Smooth muscle cell of the umbilical artery (primary cell): ENCODE results near the gene C6orf89. TPM values are rescaled to one million over a fixed set of nuclear protein-coding genes. Genes with fewer than 3 reads are reported as not detected.

ENCODE experiments used
- total RNA-seq: library from RNA; depleted of rRNA; stranded (reverse); fragments of >200 nt; gene quantifications from 2 replicates; pipeline ENCODE4 v1.2.3, GENCODE V29; 2014

Gene C6orf89
- total RNA-seq: 55.0 and 63.8 TPM in 2 replicates

DNA sequence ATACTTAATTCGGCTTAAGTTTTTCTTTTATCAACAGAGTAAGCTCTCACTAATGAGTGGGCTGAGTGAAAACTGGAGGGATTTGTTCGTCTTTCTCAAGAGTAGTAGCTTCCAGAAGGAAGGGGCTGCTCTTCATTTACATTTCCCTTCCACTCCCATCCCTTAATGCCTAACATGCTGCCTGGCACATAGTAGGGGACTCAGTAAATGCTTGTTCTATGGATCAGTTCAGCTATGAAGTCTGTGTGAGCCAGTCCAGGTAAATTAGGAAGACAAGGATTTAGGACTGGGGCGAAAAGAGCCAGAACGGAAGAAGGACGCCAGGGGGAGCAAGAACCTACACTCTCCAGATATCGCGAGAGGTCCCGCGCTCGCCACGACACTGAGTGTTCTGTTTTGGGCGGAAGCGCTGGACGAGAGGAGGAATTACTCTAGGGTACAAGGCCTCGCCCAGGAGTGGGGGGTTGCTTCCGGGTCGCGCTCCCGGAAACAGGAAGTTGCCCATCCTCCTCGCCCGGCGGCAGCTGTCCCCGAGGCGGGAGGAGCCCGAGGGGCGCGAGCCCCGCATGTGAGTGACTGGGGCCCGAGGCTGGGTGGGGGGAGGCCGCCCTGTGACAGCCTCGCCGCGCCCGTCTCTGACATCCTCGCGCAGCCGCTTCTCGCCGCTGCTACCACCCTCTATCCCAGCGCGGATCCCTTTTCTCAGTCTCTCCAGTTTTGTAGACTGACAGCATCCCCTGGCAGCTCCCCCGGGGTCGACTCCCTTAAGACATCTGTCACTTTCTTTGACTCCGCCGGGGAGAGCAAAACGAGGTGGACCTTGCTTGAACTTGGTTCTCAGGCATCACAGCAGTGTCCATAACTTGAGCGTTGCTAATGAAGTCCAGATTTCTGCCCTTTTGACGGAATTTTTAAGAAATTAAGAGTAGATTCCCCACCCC is at the start of gene C6orf89:
Gene C6orf89, plus strand, starts transcription at position 492 of the 941 bp plus-strand sequence. CDS start 13,493 bp downstream, outside the sequence.

DNA sequence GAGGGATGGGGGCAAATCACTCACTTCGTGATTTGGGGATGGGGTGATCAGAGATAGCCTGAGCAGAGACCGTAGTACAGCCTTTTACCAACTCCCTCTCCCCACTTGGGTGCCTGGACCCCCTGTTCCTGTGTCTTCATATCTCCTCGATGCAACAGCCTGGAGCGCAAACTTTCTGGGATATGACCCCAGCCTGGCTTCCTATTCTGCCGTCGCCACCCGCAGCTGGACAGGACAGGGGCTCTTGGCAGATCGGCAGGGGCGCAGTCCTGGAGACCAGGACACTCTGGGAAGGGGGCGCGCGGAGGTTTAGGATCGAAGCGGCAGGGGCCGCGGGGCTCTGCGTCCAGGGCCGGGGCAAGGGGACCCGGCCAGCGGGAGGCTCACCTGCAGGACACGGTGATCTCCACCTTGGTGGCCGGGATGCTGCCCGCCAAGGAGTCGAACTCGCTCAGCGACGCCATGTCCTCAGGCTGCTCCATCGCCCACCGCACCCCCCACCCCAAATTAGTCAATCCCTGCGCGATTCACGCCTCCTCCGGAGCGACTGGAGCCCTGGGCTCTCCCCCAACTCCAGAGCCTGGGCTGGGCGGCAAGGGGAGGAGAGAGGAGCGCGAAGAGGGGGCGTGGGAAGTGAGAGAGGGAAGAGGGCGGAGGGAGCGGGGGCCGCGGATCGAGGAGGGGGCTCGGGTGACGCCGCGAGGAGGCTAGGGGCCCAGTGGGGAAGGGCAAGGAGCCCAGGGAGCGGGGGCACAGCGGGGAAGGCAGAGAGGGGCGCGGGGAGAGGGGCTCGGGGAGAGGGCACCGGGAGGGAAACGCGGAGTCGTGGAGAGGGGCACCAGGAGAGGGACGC is 46.6 kb upstream of the C6orf89 start, which contains the start of gene CPNE5:
Gene CPNE5, minus strand, starts transcription at position 549 of the 853 bp plus-strand sequence. Its CDS starts 67 bp downstream, at position 482.

GRCh38 chr6:36874443-36875249 is 11.1 kb upstream of the C6orf89 start, which contains the start of gene PPIL1:
Gene PPIL1, minus strand, starts transcription at chr6:36874803. Its CDS starts 31 bp downstream, at chr6:36874772.

DNA sequence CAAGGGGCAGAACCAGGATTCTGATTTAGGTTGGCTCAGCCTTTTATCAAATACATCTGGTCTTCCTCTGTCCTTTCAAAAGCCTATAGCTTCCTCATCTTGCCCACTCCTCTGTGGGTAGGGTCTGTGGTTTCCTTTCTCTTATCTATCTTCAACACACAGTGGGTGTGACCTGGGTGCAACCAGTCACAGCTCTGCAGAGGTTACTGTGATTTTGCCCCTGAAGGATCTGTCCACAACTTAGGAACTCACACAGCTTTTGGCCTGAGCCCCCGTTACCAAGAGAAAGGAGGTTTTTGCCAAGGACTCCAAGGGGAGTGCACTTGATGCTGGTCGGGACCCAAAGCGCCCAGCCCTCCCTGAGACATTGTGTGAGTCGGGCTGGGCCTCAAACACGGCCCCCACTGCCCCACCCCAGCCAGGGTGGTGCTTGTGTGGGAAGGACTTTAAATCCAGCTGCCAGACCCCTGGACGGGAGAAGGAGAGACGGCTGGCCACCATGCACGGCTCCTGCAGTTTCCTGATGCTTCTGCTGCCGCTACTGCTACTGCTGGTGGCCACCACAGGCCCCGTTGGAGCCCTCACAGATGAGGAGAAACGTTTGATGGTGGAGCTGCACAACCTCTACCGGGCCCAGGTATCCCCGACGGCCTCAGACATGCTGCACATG is 68.6 kb downstream of the C6orf89 start, which contains the start of gene PI16:
Gene PI16, plus strand, starts transcription at position 477 of the 670 bp plus-strand sequence. Its CDS starts 23 bp downstream, at position 500.

Other genes with a start within 250 kb of the C6orf89 start
- 567 and 603 TPM in 2 replicates for gene CDKN1A, start 207.2 kb upstream of the C6orf89 start, total RNA-seq
- gene RAB44, start 188.1 kb upstream of the C6orf89 start, total RNA-seq: not detected in 2 replicates
- gene CPNE5, start 46.5 kb upstream of the C6orf89 start, total RNA-seq: 0.18 and 0.30 TPM in 2 replicates
- gene PPIL1, start 11.1 kb upstream of the C6orf89 start, total RNA-seq: 31.6 and 43.4 TPM in 2 replicates
- gene PI16, start 68.8 kb downstream of the C6orf89 start, total RNA-seq: 0.23 and 0.59 TPM in 2 replicates
- 339 and 394 TPM in 2 replicates for gene MTCH1, start 100.2 kb downstream of the C6orf89 start, total RNA-seq
- not detected in 2 replicates for gene FGD2, start 119.7 kb downstream of the C6orf89 start, total RNA-seq